Measurements from ENCODE around the gene ABCD1.

- TF ChIP-seq, protein P1, sequence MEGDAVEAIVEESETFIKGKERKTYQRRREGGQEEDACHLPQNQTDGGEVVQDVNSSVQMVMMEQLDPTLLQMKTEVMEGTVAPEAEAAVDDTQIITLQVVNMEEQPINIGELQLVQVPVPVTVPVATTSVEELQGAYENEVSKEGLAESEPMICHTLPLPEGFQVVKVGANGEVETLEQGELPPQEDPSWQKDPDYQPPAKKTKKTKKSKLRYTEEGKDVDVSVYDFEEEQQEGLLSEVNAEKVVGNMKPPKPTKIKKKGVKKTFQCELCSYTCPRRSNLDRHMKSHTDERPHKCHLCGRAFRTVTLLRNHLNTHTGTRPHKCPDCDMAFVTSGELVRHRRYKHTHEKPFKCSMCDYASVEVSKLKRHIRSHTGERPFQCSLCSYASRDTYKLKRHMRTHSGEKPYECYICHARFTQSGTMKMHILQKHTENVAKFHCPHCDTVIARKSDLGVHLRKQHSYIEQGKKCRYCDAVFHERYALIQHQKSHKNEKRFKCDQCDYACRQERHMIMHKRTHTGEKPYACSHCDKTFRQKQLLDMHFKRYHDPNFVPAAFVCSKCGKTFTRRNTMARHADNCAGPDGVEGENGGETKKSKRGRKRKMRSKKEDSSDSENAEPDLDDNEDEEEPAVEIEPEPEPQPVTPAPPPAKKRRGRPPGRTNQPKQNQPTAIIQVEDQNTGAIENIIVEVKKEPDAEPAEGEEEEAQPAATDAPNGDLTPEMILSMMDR (IDR thresholded peaks at IDR 0.05; ENCODE audit: low read length) = no peak
- TF ChIP-seq EZH2 (IDR thresholded peaks at IDR 0.05; ENCODE audit: borderline replicate concordance, low read length) = no peak
These were observed 62.0 kb downstream of the ABCD1 start for GRCh38 chrX:153786669-153787068.

All from OCI-LY1 (cell line).